Embryonic facial prominence (tissue), 1 donor: Measurements from ENCODE around the gene TPGS1.

Experiments
- DNase-seq: peaks from one replicate; pipeline ENCODE4 v3.0.0-alpha.2; 2016; ENCODE audit errors: extremely low spot score

Gene TPGS1

DNA sequence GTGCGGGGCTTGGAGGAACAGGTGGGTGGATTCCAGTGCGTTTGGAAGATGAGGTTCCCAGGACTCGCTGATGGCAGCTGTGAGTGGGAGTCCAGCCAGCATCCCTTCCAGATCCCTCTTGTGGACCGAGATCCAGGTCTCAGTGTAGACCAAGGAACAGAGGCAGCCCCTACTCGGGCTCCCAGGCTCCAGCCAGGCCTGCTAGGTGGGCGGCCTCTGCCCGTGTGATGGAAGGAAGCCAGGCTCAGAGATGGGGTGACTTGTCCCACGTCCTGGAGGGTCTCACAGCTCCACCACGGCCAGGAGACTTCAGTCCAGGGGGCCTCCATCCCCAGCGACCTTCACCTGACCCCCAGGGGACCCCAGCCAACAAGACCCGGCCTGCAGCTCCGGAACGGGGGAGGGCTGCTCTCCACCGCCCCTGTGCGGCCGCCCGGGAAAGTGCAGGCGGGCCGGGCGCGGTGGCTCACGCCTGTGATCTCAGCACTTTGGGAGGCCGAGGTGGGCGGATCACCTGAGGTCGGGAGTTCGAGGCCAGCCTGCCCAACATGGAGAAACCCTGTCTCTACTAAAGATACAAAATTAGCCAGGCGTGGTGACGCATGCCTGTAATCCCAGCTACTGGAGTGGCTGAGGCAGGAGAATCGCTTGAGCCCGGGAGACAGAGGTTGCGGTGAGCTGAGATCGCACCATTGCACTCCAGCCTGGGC is 11.7 kb upstream of the TPGS1 start:
- no peak for DNase-seq

DNA sequence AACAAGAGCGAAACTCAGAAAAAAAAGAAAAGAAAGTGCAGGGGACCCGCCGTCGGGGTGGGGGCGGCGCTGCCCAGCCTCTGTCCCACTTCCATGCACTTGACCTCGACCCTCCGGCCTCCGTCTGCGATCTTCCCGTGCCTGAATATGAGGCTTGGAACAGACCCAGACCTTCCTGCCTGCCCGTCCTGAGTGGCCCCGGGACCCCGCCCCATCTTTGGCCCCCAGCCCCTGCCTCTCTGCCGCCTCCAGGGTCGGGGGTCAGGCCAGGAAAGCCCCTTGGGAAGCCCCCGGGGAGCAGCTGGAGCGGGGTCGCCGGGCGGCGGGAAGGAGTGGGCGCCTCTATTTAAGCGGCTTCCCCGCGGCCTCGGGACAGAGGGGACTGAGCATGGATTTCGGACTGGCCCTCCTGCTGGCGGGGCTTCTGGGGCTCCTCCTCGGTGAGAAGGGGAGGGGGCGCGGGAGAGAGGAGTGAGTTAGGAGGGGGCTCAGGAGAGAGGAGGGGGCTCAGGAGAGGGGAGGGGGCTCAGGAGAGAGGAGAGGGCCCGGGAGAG is 11.1 kb upstream of the TPGS1 start, which contains the start of gene MADCAM1:
Gene MADCAM1, plus strand, starts transcription at position 375 of the 554 bp plus-strand sequence. Its CDS starts 14 bp downstream, at position 389.
- DNase-seq = no peak

DNA sequence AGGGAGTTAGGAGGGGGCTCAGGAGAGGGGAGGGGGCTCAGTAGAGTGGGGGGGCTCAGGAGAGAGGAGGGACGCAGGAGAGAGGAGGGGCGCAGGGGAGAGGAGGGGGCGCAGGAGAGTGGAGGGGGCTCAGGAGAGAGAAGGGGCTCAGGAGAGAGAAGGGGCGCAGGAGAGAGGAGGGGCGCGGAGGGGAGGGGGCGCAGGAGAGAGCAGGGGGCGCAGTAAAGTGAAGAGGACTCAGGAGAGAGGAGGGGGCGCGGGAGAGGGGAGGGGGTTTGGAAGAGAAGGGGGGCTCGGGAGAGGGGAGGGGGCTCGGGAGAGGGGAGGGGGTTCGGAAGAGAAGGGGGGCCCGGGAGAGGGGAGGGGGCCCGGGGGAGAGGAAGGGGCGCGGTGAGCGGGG is 10.3 kb upstream of the TPGS1 start:
- no peak for DNase-seq

DNA sequence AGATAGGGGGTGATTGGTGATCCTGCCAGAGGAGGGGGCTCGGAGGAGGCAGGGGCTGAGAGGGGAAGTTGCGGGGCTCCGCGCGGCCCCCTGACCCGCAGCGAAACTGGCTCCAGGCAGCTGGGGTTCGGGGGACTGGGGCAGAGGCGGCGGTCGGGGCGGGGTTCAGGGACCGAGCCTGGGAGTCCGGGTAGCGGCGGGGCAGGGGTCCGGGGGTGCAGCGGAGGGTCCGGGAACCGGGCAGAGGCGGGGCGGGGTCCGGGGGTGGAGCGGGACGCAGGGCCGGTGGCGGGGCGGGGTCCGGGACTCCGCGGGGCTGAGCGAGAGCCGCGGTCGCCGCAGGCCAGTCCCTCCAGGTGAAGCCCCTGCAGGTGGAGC is 9.8 kb upstream of the TPGS1 start:
- DNase-seq = no peak

DNA sequence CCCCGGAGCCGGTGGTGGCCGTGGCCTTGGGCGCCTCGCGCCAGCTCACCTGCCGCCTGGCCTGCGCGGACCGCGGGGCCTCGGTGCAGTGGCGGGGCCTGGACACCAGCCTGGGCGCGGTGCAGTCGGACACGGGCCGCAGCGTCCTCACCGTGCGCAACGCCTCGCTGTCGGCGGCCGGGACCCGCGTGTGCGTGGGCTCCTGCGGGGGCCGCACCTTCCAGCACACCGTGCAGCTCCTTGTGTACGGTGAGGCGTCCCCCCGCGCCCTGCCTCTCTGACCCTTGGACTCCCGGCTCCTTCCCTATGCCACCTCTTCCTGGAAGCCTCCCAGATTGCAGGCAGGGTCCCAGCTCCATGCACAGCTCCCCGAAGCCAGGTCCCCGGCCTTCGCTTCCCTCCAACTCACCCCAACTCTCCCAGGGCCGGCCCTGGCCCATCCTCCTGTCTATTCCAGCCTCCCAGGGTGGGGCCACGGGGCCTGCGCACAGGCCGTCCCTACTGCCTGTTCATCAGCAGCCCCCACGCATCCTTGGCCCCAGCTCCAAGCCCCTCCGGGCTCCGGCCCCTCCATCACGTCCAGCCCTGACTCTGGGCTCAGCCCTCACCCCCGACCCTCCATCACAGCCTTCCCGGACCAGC is 9.3 kb upstream of the TPGS1 start:
- no peak for DNase-seq

DNA sequence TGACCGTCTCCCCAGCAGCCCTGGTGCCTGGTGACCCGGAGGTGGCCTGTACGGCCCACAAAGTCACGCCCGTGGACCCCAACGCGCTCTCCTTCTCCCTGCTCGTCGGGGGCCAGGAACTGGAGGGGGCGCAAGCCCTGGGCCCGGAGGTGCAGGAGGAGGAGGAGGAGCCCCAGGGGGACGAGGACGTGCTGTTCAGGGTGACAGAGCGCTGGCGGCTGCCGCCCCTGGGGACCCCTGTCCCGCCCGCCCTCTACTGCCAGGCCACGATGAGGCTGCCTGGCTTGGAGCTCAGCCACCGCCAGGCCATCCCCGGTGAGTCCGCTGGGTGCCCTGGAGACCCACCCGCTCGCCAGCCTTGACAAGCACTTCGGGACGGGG is 8.8 kb upstream of the TPGS1 start:
- DNase-seq = no peak

DNA sequence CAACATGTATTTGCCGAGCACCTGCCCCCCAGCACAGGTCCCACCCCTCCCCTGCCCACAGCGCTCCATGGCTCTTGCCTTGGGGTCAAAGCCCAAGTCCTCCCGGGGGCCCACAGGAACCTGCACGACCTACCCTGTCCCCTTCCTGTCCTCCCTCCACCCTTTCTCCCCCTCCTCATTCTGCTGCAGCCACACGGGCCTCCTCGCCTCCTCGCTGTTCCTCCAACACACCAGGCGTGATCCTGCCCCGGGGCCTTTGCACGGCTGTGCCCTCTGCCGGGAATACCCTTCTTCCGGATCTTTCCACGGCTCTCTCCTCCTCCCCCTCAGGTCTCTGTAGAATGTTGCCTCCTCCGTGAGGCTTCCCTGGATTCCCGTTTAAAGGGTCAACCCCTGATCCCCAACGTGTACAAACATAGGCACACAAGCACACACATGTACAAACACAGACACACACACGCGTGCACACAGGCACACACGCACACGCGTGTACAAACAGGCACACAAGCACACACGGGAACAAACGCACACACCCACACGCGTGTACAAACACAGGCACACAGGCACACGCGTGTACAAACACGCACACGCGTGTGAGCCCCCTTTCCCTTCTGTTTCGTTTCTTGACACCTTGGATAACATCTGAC is 8.2 kb upstream of the TPGS1 start:
- no peak for DNase-seq

DNA sequence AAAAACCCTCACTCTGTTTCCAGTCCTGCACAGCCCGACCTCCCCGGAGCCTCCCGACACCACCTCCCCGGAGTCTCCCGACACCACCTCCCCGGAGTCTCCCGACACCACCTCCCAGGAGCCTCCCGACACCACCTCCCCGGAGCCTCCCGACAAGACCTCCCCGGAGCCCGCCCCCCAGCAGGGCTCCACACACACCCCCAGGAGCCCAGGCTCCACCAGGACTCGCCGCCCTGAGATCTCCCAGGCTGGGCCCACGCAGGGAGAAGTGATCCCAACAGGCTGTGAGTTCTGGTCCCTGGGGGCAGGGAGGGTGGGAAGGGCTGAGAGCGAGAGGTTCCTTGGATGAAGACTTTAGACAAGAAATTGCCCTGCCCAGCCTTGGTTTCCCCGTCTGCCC is 5.7 kb upstream of the TPGS1 start:
- peak; percentile 3 for DNase-seq

DNA sequence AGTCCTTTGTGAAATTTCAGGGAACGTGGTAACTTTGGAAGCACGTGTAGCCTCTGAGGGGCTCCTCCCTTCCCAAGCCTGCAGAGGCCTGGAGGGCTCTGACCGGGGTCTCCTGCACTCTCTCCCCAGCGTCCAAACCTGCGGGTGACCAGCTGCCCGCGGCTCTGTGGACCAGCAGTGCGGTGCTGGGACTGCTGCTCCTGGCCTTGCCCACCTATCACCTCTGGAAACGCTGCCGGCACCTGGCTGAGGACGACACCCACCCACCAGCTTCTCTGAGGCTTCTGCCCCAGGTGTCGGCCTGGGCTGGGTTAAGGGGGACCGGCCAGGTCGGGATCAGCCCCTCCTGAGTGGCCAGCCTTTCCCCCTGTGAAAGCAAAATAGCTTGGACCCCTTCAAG is 2.7 kb upstream of the TPGS1 start:
- DNase-seq = no peak

DNA sequence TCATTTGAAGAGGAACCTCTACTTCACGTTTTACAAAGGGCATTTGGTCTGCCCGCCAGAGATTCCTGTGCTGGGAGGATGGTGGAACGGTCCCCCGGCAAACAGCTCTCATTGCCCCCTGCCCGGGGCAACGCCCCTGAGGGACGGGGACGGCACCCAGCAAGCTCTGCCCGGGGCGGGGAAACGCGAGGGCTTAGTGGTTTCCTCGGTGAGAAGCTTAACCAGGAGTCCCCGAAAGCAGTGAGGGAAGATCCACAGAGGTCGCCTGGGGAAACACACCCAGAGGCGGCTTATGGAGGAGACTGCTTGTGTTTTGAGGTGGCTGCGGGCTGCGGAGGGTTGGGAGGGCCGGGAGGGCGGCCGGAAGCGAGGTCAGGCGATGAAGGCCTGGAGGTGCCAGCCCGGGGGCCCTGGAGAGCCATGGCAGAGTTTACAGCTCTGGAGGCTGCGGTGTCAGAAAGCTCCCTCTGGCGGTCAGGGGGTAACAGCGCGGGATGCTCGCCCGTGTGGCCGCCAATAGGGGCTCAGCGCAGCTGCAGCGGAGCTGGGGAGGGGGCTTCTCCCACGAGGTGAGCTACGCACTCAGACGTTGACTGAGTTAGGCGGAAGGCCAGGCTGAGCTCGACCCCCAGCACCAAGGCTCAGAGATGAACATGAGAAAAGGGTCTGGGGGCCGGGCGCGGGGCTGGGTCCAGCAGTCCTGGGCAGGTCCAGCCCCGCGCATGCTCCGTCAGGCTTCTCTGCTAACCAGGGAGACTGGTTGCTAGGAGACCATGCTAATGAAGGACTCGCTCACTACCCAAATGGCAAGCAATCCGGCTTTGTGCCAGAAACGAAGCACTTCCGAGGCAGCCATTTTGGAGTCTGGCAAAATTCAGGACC is 652 bp upstream of the TPGS1 start:
- peak; percentile 99 for DNase-seq

DNA sequence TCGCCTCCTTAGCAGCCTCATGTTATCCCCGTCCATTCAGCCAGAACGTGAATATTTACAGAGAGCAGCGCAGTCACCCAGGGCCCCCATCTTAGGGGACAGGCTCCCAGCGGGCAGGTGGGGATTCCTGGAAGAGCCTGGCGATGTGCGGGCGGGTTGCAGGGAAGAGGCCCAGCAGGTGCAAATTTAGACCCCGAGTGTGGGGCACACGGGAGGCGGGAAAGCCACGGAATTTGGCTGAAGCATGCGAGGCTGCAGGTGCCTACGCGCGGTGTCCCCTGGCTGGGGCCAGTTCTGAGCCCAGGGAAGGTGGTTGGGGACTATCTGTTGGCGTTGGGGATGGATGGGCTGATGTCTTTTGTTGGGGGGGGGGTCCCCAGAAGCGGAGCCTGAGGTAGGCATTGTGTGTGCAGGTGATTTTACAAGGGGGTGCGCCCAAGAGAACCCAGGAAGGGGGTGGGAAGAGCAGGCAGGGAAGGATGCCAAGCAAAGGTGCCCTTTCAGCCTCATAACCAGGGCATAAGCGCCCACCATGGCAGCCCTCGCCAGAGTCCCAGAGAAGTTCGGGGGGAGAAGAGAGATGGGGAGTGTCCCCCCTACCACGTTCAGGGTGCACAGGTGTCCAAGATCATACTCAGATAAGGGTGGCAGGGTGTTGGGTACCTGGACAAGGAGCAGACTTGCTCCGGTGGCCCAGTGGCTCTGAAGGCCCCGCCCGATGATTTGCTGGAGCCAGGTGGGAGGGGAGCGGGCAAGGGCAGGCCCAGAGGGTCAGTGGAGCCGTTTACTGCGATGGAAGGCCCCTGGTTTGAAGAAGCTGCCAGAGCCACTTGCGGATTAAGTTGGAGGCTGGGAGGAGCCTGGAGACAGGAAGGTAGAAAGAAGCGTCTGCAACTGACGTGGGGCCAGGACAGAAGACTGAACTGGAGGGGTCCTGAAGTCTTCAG is 1.2 kb downstream of the TPGS1 start:
- DNase-seq = peak; percentile 5

DNA sequence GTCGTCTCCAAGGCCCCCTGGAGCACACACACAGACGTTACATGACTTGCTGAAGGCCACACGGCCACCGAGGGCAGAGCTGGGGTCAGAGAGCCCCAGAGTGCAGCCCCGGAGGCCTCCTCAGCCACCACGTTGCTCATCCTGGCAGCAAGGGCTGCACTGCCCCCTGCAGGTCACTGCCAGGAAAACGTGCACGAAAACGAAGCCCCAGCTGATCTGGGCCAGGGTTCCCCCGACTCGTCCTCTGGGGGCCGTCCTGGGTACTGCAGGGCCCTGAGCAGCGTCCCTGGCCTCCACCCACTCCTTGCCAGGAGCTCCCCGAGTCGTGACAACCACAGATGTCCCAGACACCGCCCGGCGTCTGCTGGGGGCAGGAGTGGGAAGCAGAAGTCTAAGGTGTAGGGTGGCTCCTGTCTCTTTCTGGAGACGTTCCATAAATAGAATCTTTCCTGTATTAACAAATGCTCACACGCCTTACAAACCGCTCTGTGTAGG is 3.4 kb downstream of the TPGS1 start:
- DNase-seq = peak; percentile 13

DNA sequence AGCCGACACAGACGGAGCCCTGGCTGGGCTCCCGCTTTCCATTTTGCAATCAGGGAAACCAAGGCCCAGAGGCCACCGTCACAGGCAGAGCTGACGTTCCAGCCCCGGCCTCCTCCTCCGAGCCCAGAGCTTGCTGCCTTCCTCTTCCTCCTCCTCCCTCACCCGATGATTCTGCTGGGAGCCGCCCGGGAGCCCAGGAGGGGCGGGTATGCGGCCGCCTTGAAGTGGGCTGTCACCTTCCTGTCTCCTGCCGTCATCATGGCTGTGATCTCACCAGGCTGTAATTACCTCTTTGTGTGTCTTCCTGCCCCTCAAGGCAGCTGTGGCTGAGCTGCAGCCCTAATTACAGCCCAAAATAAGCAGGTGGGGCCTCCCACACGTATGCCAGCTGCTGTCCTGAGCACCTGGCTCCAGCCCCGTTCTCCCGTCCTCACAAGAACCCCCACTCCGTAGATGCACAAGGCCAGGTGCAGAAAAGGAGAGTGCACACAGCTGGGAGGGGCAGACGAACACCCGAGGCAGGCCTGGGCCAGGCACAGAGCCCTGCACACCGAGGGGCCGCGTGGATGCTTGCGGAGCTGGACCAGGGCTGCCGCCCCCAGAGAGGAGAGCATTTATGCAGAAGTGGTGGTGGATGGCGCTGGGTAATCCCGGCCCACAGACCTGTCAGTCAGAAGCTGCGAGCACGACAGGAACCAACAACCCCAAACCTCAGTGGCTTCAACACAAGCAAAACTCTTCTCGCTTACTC is 4.0 kb downstream of the TPGS1 start:
- no peak for DNase-seq

DNA sequence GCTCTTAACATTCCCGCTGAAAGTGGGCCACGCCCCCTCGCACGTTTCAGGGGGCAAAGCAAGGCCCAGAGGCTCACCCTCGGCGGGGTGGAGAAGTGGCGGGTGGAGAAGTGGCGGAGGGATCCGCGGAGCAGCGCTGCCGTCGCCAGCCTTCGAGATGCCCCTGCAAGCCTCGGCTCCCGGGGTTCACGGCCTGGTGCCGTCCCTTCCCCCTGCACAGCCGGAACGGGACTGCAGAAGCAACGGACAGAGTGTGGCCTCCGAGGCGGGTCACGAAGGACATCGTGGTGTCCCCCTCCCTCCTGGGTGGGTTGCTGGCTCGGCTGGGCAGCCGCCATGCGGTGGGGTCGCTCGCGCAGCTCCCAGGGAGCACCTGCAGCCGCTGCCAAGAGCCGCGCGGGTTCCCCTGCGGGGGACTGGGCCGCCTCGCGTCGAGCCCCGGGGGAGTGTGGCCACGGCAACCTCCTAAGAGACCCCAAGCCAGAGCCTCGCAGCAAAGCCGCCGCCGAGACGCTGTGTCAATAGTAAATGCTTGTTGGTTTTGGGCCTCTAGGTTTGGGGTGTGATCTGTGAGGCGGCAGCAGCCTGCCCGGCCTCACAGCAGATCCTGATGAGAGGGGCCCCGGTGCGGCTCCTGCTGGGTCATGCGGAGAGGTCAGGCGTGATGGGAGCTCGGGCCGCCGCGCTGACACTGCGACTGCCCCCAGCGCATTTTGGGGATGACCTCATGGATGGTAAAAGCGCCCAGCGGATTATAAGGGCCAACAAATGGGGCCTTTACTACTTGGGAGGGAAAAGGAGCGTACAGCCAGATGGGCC is 5.5 kb downstream of the TPGS1 start:
- no peak for DNase-seq

DNA sequence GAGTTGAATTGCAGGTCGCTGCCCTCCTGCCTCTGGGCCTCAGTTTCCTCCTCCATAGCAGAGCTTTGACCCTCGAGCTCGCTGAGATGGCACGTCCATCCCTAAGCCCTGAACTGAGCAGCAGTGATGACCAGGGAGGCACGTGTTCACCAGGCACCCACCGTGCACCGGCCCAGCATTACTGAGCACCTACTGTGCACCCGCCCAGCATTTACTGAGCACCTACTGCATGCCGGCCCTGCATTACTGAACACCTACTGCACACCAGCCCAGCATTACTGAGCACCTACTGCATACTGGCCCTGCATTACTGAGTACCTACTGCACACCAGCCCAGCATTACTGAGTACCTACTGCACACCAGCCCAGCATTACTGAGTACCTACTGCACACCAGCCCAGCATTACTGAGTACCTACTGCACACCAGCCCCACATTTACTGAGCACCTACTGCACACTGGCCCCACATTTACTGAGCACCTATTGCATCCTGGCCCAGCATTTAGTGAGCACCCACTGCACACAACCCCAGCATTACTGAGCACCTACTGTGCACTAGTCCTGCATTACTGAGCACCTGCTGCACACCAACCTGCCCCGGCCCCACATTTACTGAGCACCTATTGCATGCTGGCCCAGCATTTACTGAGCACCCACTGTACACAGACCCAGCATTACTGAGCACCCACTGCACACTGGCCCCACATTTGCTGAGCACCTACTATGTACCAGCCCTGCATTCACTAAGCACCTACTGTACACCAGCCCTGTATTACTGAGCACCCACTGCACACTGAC is 6.3 kb downstream of the TPGS1 start:
- no peak for DNase-seq

DNA sequence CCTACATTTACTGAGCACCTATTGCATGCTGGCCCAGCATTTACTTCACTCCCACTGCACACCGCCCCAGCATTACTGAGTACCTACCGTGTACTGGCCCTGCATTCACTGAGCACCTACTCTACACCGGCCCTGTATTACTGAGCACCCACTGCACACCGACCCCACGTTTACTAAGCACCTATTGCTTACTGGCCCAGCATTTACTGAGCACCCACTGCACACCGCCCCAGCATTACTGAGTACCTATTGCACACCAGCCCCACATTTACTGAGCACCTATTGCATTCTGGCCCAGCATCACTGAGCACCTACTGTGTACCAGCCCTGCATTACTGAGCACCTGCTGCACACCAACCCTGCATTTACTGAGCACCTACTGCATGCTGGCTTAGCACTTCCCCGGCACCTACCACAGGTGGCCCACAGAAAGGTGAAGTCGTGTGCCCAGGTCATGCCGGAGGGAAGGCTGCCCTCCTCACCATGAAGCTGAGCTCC is 6.9 kb downstream of the TPGS1 start:
- DNase-seq = no peak

DNA sequence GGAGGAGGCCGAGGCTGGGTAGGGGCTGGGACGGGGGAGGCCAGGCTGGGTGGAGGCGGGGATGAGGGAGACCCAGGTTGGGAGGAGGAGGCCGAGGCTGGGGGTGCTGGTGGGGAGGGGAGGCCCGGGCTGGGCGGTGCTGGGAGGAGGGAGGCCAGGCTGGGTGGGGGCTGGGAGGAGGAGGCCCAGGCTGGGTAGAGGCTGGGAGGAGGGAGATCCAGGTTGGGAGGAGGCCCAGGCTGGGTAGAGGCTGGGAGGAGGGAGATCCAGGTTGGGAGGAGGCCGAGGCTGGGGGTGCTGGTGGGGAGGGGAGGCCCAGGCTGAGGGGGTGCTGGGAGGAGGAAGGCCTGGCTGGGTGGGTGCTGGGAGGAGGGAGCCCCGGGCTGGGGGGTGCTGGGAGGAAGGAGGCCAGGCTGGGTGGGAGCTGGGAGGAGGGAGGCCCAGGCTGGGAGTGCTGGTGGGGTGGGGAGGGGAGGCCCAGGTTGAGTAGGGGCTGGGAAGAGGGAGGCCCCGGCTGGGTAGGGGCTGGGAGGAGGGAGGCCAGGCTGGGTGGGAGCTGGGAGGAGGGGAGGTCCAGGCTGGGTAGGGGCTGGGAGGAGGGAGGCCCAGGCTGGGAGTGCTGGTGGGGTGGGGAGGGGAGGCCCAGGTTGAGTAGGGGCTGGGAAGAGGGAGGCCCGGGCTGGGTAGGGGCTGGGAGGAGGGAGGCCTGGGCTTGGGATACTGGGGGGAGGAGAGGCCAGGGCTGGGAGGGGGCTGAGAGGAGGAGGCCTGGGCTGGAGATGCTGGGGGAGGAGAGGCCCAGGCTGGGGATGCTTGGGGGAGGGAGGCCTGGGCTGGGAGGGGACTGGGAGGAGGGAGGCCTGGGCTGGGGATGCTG is 10.7 kb downstream of the TPGS1 start:
- DNase-seq = peak; percentile 89
